Activated CD4-positive, alpha-beta T cell treated with anti-CD3 and anti-CD28 coated beads, Interleukin-2, amount 50 U/mL, for 1 hour (primary cell): ENCODE data around the gene AMN.
A peak's percentile ranks its signal among the peaks of the same experiment; 100 is the strongest.
"Not testable (repeated sequence)": the region's sequence is repeated elsewhere in the genome, so short reads cannot be mapped to it uniquely, and the experiment has no call there.

Experiments
- DNase-seq: peaks from one replicate; pipeline ENCODE4 v3.0.0-alpha.2; 2020

Gene AMN

GRCh38 chr14:102914474-102915291 is 7.8 kb upstream of the AMN start:
- DNase-seq: no peak

DNA sequence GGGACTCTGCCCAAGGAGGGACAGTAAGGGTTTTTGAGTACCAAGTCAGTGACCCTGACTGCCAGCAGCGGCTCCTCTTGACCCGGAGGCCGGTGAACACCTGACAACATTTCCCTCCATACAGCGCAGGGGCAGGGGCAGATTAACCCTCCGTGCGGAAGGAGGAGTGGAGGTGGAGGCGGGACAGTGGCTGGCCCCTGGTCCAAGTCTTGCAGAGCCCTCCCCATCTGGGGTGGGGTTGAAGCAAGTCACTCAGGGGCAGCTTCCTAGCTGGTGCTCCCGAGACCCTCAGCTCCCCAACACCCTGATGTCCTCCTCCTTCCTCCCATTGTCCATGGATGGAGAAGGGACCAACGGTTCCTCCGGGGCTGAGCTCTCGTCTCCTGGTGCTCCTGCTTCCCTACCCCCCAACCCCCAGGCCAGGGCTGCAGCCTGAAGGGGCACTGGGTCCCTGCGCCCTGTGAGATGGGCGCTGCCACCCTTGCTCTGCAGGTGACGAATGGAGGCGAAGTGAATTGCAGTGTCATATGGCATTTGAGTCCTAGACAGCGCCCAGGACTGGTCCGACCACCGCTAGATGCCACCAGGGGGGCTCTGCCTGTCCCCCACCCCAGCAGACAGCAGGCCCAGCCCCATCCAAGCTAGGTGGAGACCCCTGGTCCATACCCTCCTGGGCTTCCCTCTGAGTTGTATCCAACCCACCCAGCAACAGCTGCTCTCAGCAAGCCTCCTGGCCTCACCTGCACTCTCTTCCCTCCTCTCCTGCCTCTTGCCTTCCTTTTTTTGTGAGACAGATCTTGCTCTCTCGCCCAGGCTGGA is 7.0 kb upstream of the AMN start:
- DNase-seq: no peak

GRCh38 chr14:102916347-102917055 is 6.0 kb upstream of the AMN start:
- DNase-seq: no peak

DNA sequence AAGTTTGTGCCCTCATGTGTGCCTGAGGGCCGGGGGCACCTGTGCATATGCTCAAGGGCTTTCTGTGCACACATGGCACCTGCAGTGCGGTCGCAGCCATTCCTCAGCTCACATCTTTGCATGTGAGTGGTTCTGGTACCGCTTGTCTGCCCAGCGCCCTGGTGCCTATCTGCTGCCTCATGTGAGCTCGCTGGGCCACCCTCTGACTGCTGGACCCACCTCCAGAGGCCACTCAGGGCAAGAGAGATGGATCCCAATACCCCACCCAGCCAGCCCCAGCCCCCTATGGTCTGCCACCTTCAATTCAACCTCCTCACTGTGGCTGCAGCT is 5.4 kb upstream of the AMN start:
- no peak for DNase-seq

DNA sequence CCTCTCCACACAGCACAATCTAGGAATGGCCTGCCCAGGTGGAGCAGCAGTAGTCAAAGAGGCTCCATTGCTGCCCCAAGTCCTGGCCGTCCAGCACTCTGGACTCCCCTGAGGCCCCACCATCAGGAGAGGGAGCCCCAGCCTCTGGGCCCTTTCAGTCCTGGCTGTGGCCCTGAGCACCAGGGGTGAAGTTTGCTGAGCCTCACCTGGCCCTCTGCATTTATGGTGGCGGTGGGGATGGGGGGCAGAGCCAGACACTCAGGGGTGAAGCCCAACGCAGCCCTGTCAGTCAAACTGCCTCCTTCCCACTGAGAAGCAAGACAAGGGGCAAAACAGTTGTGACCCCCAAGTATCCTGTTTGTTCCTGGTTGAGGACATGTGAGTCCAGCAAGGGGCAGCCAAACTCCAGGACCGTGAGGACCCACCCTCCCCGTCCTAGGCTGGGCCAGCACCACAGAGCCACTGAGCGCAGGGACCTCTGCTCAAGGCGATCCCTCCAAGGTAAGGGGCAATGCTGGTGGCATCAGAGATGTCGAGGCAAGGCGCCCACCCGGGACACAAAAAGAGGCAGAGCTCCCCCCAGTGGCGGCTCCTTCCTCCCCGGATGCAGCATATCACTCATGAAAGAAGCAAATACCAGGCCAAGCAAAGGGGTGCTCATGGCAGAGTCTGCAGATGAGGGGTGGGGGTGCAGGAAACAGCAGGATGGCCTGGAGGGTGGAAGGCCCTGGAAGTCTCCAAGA is 4.8 kb upstream of the AMN start:
- DNase-seq: peak; percentile 54

GRCh38 chr14:102918438-102918837 is 4.0 kb upstream of the AMN start:
- no peak for DNase-seq

DNA sequence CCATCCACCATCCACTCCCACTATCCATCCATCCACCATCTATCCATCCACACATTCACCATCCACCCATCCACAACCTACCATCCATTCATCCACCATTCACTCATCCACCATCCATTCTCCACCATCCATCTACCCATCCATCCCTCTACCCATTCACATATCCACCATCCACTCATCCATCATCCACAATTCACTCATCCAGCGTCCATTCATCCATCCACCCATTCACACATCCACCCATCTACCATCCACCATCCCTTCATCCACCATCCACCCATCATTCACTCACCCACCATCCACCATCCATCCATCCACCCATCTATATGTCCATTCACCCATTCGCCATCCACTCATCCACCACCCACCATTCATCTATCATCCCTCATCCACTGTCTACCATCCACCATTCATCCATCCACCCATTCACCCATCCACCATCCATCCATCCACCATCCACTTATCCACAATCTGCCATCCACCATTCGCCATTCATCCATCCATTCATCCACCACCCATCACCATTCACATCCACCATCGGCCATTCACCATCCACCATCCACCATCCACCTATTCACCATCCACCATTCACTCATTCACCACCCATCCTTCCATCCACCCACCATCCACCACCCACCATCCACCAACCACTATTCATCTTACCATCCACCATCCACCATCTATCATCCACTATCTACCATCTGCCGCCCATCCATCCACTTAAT is 2.0 kb upstream of the AMN start:
- no peak for DNase-seq

GRCh38 chr14:102920998-102921304 is 1.5 kb upstream of the AMN start:
- no peak for DNase-seq

GRCh38 chr14:102923201-102923924 is 900 bp downstream of the AMN start:
- DNase-seq: no peak

DNA sequence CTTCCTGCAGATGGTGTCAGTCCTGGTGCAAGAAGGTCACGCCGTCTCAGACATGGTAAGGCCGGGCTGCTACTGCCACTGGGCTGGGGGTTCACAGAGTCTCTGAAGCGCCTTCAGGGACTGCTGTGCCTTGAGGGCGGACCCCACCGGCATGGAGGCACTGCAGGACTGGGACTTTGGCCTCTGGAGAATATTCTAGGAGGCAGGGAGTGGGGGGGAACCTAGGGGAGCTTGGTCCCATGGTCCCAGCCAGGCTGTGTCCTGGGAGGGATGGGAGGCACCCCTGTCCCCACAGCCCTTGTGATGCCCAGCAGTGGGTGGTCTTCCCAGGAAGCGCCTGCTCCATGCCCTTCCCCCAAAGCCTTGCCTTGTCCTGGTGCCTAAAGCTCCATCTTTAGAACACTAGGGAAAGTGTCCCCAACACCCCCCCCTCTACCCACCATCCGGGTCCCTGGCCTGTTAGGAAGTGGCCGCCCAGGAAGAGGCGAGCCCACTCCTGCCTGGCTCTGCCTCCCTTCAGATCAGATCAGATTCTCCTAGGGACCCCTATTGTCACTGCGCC is 1.5 kb downstream of the AMN start:
- no peak for DNase-seq

- DNase-seq: no peak
Observed at GRCh38 chr14:102924632-102925588, 2.4 kb downstream of the AMN start.

DNA sequence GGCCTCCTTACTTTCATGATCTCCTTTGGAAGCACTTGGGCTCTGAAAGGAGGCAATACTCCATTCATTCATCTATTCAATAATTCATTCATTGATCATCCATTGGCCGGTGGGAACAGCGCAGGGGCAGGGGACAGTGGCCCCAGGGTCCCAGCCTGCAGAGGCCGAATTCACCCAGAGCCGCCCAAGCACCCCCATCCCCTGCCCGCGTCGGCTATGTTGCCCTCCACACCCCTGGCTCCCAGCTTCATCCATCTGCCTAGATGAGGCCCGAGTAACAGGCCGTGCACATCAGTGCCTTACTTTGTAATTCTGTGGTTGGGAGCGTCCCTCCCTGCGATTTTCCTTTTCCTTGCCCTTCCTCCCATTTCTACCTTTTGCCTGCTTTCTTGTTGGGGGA is 3.2 kb downstream of the AMN start:
- DNase-seq: no peak

- no peak for DNase-seq
Observed at GRCh38 chr14:102926104-102926503, 3.6 kb downstream of the AMN start.

DNA sequence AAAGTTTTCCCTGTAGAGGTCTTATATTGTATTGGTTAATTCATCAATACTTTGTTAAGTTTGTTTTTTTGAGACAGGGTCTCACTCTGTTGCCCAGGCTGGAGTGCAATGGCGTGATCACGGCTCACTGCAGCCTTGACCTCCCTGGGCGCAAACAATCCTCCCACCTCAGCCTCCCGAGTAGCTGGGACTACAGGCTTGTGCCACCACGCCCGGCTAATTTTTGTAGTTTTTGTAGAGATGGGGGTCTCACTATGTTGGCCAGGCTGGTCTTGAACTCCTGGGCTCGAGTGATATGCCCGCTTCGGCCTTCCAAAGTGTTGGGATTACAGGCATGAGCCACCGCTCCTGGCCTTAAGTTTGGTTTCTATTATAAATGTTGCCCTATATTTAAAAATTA is 4.4 kb downstream of the AMN start:
- not testable (repeated sequence) for DNase-seq

DNA sequence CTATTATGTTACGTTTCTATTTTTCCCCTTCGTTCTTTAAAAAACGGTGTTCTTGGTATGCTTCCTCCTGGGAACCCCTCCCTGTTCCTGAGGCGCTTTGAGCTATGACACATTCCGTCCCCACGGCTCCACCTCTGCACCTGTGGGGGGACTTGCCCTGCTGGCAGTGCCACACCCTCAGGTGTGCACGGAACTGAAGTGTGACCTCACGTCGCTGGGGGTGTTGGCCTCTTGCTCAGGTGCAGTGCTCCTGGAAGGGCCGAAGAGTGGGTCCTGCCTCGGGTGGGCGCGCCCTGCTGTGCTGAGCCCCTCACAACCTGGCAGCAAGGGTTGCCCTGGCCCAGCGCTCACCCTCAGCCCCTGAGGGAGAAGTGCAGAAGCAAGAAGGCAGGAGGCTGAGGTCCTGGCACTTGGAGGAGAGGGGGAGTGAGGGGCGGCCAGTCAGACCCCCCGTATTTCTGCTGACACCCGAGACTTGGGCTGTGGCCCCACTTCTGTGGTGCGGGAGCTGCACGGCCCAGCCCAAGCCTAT is 4.9 kb downstream of the AMN start:
- no peak for DNase-seq

GRCh38 chr14:102927878-102928411 is 5.5 kb downstream of the AMN start:
- no peak for DNase-seq

- peak; percentile 74 for DNase-seq
Observed at GRCh38 chr14:102928412-102929240, 6.2 kb downstream of the AMN start.

- DNase-seq: no peak
Observed at GRCh38 chr14:102929241-102930137, 7.0 kb downstream of the AMN start.
